HepG2 (cell line): Measurements from ENCODE around the gene SBNO2. TPM values are rescaled to one million over a fixed set of nuclear protein-coding genes. Genes with fewer than 3 reads are reported as not detected.

Source experiments
- AGO2 ChIP-seq: fragments of 200-400 bp; formaldehyde crosslinking; optimal IDR thresholded peaks from 2 replicates; pipeline ENCODE3; 2017; ENCODE audit warnings: mild to moderate bottlenecking, low read depth, low read length, moderate library complexity
- AKAP8 ChIP-seq: sonication (generic); formaldehyde crosslinking; IDR thresholded peaks from 2 replicates; pipeline ENCODE4 v1.5.1; 2020; ENCODE audit warnings: mild to moderate bottlenecking, missing genetic modification reagents
- ARID4A ChIP-seq: sonication (generic); formaldehyde crosslinking; IDR thresholded peaks from 2 replicates; pipeline ENCODE4 v1.5.0; 2020; ENCODE audit warnings: mild to moderate bottlenecking, missing genetic modification reagents, borderline replicate concordance
- GABPA ChIP-seq, 2 experiments: IDR thresholded peaks; 2 replicates each; pipeline ENCODE4 v1.6.1; 2011 to 2016; ENCODE audit warnings: low read depth in 2 of 2, low read length in 1 of 2, missing biosample characterization in 1 of 2, missing genetic modification characterization in 1 of 2
- MBD4 ChIP-seq: IDR thresholded peaks from 2 replicates; pipeline ENCODE4 v1.6.1; 2012; ENCODE audit warnings: low read length, inconsistent platforms, borderline replicate concordance
- PATZ1 ChIP-seq: sonication (generic); formaldehyde crosslinking; IDR thresholded peaks from 2 replicates; pipeline ENCODE4 v1.4.0; 2020; ENCODE audit warnings: missing genetic modification reagents
- THAP9 ChIP-seq: sonication (generic); formaldehyde crosslinking; IDR thresholded peaks from 2 replicates; pipeline ENCODE4; 2020; ENCODE audit warnings: missing genetic modification reagents, mild to moderate bottlenecking, borderline replicate concordance
- ZBTB26 ChIP-seq: IDR thresholded peaks from 2 replicates; pipeline ENCODE4 v1.6.1; 2016; ENCODE audit warnings: missing compliant biosample characterization, missing genetic modification reagents, borderline replicate concordance
- ZBTB7A ChIP-seq: sonication (generic); formaldehyde crosslinking; IDR thresholded peaks from 2 replicates; pipeline ENCODE4 v1.8.0; 2022; ENCODE audit warnings: mild to moderate bottlenecking, missing genetic modification reagents
- ZFX ChIP-seq: sonication (generic); formaldehyde crosslinking; IDR thresholded peaks from 2 replicates; pipeline ENCODE4 v1.4.0; 2020; ENCODE audit warnings: mild to moderate bottlenecking, low read depth, missing genetic modification reagents, moderate library complexity
- ZNF790 ChIP-seq: sonication (generic); formaldehyde crosslinking; IDR thresholded peaks from 2 replicates; pipeline ENCODE4 v1.8.0; 2022; ENCODE audit warnings: missing genetic modification reagents, mild to moderate bottlenecking, borderline replicate concordance
- polyA plus RNA-seq, 8 experiments: library from polyadenylated mRNA; depleted of rRNA in 3 of 8; stranded (reverse) in 7 of 8; unstranded in 1 of 8; fragments of >200 nt; fragmentation: Illumina TruSeq in 4 of 8; extraction: Trizol in 4 of 8; gene quantifications; 2 replicates each; pipeline versions ENCODE4 v1.2.1 to v1.2.3, GENCODE V29; 2011 to 2016; ENCODE audit warnings: low read depth in 4 of 8, missing spikeins in 1 of 8, mixed read lengths in 1 of 8; ENCODE audit not compliant: insufficient read depth in 1 of 8
- total RNA-seq, 5 experiments: library from RNA; depleted of rRNA; stranded (reverse); fragments of >200 nt; fragmentation: Illumina TruSeq; extraction: Trizol; gene quantifications; 2 replicates each; pipeline ENCODE4 v1.2.3, GENCODE V29; 2016; ENCODE audit warnings: low read depth in 1 of 5

Gene SBNO2
- total and polyA plus RNA-seq, 2 of the 13 experiments (the other 11 are each of a cell fraction or from before 2014, with no cell fraction given): 8.6 to 10.4 TPM

- TF ChIP-seq GABPA (IDR thresholded peaks at IDR 0.05; ENCODE audit: low read depth, low read length): no peak
- TF ChIP-seq GABPA (CRISPR knock-in tag; IDR thresholded peaks at IDR 0.05; ENCODE audit: low read depth): peak; percentile 29; the same call in 1 of the 2 replicates
- peak; percentile 37 for TF ChIP-seq AGO2
- TF ChIP-seq PATZ1 (CRISPR knock-in tag): 0 out of 2 replicates have a peak, but pooled peaks have one; percentile 4
- peak; percentile 68; the same call in 1 of the 2 replicates for TF ChIP-seq ARID4A
- TF ChIP-seq ZFX: peak; percentile 6; the same call in 1 of the 2 replicates
- 0 out of 2 replicates have a peak, but pooled peaks have one; percentile 14 for TF ChIP-seq THAP9 (CRISPR knock-in tag)
- TF ChIP-seq ZBTB26: 0 out of 2 replicates have a peak, but pooled peaks have one; percentile 24
- no peak for TF ChIP-seq MBD4
- no peak for TF ChIP-seq ZNF790 (CRISPR knock-in tag)
- peak; percentile 48; the same call in 1 of the 2 replicates for TF ChIP-seq ZBTB7A (CRISPR knock-in tag)
- 0 out of 2 replicates have a peak, but pooled peaks have one; percentile 12 for TF ChIP-seq AKAP8 (CRISPR knock-in tag)
- TF ChIP-seq, all 625 proteins: peak for 36
Observed at GRCh38 chr19:1173159-1173844, 766 bp downstream of the SBNO2 start (continued).
